Esophagus (tissue), 2 donors: ENCODE results near the gene PRRC2B. TPM values are rescaled to one million over a fixed set of nuclear protein-coding genes. Genes with fewer than 3 reads are reported as not detected.
"Not testable (repeated sequence)": the region's sequence is repeated elsewhere in the genome, so short reads cannot be mapped to it uniquely, and the experiment has no call there.

Experiments used
- H3K27ac ChIP-seq, 2 donors: one replicate each; pipeline ENCODE4 v1.5.1; 2013; ENCODE audit warnings: low read depth in 2 of 2, mild to moderate bottlenecking in 2 of 2, inconsistent platforms in 1 of 2, low read length in 1 of 2, moderate library complexity in 1 of 2
- H3K27me3 ChIP-seq, 2 donors: one replicate each; pipeline ENCODE4 v1.6.1; 2013; ENCODE audit warnings: low read length in 2 of 2, control low read depth in 1 of 2, mild to moderate bottlenecking in 1 of 2; ENCODE audit not compliant: insufficient read depth in 2 of 2, control insufficient read depth in 1 of 2
- H3K36me3 ChIP-seq, 2 donors: one replicate each; pipeline ENCODE4 v1.6.1; 2013; ENCODE audit warnings: low read length in 1 of 2; ENCODE audit not compliant: control insufficient read depth in 2 of 2, insufficient read depth in 2 of 2
- H3K4me1 ChIP-seq, 2 donors: one replicate each; pipeline ENCODE4 v1.6.1; 2013; ENCODE audit warnings: low read length in 1 of 2; ENCODE audit not compliant: control insufficient read depth in 2 of 2, insufficient read depth in 2 of 2
- H3K4me3 ChIP-seq, 2 donors: one replicate each; pipeline ENCODE4 v1.5.1; 2013; ENCODE audit warnings: low read length in 2 of 2, mild to moderate bottlenecking in 2 of 2, low read depth in 1 of 2, moderate library complexity in 1 of 2
- H3K9me3 ChIP-seq, 2 donors: one replicate each; pipeline ENCODE4 v1.6.1; 2013; ENCODE audit warnings: mild to moderate bottlenecking in 2 of 2, low read depth in 1 of 2, low read length in 1 of 2, moderate library complexity in 1 of 2; ENCODE audit not compliant: control insufficient read depth in 2 of 2, insufficient read depth in 1 of 2
- WGBS, 2 donors: extraction: QIAGEN DNeasy Blood & Tissue Kit; methylation state at CpG; one replicate each; pipeline ENCODE4 v1.1.7; 2013; 5-methylcytosine and 5-hydroxymethylcytosine counted together
- polyA plus RNA-seq, 2 donors: library from polyadenylated mRNA; stranded (reverse); fragments of 200-250 nt; gene quantifications; one replicate each; pipeline ENCODE4 v1.2.3, GENCODE V29; 2013
- donor health status: healthy with polysubstance abuse.
- donor health status: Bipolar disorder and iron deficiency.

PRRC2B gene
- polyA plus RNA-seq, 2 donors: 26.8 to 60.0 TPM

DNA sequence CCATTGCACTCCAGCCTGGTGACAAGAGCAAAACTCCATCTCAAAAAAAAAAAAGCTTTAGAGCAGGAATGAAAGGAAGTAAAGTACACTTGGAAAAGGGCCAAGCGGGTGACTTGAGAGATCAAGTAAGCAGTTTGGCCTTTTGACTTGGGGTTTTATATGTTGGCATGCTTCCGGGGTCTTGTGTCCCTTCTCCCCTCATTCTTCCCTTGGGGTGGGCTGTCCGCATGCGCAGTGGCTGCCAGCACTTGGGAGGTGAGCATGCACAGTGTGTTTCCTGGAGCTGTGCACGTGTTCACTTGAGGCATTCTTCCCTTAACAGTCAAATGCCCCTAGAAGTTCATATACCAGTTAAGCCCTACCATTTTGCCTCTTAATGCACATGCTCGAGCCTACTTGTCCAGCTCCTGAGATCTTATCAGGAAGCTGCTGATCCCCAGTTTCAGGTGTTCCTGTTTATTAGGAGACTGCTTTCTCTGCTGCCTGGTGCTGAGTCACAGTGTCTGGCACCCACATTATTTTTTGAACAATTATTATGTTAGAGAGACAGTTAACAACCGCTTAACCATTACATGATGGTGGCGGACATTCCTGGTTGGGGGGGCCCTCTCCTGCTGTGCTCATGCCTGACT, 32.6 kb upstream of the PRRC2B start:
- WGBS, 2 donors: 34 to 36% methylated on average over 8 of the region's 8 CpGs
- Histone ChIP-seq H3K27ac (peak overlapping the region in 1 of 2 donors; percentile 68), H3K9me3 (no peaks in the 10 kb centered on the region), H3K27me3 (no peaks in the 10 kb centered on the region), H3K4me1 (peaks cover 3% of the 10 kb centered on the region in 2 donors), H3K36me3 (no peaks in the 10 kb centered on the region), H3K4me3 (no peak overlapping the region)

DNA sequence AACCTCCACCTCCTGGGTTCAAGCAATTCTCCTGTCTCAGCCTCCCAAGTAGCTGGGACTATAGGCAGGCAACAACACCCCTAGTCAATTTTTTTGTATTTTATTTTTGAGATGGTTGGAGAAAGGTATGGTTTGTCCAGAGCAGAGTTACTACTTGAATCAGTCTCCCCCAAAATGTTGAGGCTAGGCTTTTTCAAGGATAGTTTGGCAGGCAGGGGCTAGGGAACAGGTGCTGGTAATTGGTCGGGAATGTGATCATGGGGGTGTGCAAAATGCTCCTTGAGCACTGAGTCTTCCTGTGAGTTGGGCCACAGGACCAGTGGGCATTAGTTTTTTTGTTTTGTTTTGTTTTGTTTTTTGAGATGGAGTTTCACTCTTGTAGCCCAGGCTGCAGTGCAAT, 28.3 kb upstream of the PRRC2B start:
- H3K27me3 ChIP-seq: no peaks in the 10 kb centered on the region
- H3K4me1 ChIP-seq: peaks cover 3 to 7% of the 10 kb centered on the region in 2 donors
- H3K9me3 ChIP-seq: no peaks in the 10 kb centered on the region
- no peaks in the 10 kb centered on the region for H3K36me3 ChIP-seq
- WGBS, 2 donors: 78 to 100% methylated on average over 1 of the region's 1 CpG
- no peak overlapping the region for H3K27ac ChIP-seq
- no peak overlapping the region for H3K4me3 ChIP-seq

GRCh38 chr9:131366761-131367401, 27.0 kb upstream of the PRRC2B start:
- Histone ChIP-seq H3K4me3 (no peak overlapping the region), H3K9me3 (no peaks in the 10 kb centered on the region), H3K27me3 (no peaks in the 10 kb centered on the region), H3K4me1 (peaks cover 0 to 4% of the 10 kb centered on the region in 2 donors), H3K27ac (no peak overlapping the region), H3K36me3 (no peaks in the 10 kb centered on the region)
- 21 to 23% methylated on average over 6 of the region's 6 CpGs for WGBS, 2 donors

- 68 to 70% methylated on average over 2 of the region's 2 CpGs for WGBS, 2 donors
- no peaks in the 10 kb centered on the region for H3K27me3 ChIP-seq
- no peaks in the 10 kb centered on the region for H3K36me3 ChIP-seq
- no peaks in the 10 kb centered on the region for H3K9me3 ChIP-seq
- no peak overlapping the region for H3K4me3 ChIP-seq
- H3K27ac ChIP-seq: no peak overlapping the region
- H3K4me1 ChIP-seq: peaks cover 0 to 4% of the 10 kb centered on the region in 2 donors
These were observed 26.4 kb upstream of the PRRC2B start for GRCh38 chr9:131367450-131367849.

DNA sequence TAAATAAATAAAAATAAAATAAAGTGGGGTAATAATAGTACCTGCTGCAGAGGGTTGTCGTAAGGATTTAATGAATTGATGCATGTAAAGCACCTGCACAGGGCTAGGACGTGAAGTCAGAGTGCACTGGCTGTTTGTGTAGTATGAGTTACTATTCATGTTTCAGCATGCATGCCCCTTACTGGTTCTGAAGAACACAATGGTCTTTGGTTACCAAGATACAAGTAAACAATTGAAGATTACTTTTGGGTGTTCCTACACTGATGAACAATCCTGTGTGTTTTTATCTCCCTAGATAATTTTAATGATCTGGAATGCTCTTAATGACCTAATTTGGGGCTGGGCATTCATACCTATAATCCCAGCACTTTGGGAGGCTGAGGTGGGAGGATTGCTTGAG, 23.2 kb upstream of the PRRC2B start:
- Histone ChIP-seq H3K27me3 (no peaks in the 10 kb centered on the region), H3K4me1 (peaks cover 0 to 4% of the 10 kb centered on the region in 2 donors), H3K4me3 (no peak overlapping the region), H3K27ac (peak overlapping the region in 1 of 2 donors; percentile 15), H3K9me3 (no peaks in the 10 kb centered on the region), H3K36me3 (no peaks in the 10 kb centered on the region)
- WGBS, 2 donors: 44 to 72% methylated on average over 2 of the region's 2 CpGs

- H3K36me3 ChIP-seq, H3K4me1 ChIP-seq, H3K9me3 ChIP-seq, H3K27me3 ChIP-seq: not testable (repeated sequence)
- Histone ChIP-seq H3K4me3 (peak overlapping the region; percentile 62 to 65), H3K27ac (peak overlapping the region; percentile 91 to 98)
- WGBS, 2 donors: 44 to 56% methylated on average over 17 of the region's 17 CpGs
These were observed 21.3 kb upstream of the PRRC2B start for GRCh38 chr9:131372599-131372973.

- not testable (repeated sequence) for H3K4me1 ChIP-seq, H3K4me3 ChIP-seq, H3K27ac ChIP-seq, H3K9me3 ChIP-seq, H3K27me3 ChIP-seq, H3K36me3 ChIP-seq
- 68 to 75% methylated on average over 5 of the region's 5 CpGs for WGBS, 2 donors
These were observed 19.2 kb upstream of the PRRC2B start for GRCh38 chr9:131374638-131375037.

GRCh38 chr9:131379056-131379455, 14.8 kb upstream of the PRRC2B start:
- WGBS, 2 donors: 67 to 75% methylated on average over 2 of the region's 2 CpGs
- Histone ChIP-seq H3K9me3 (no peaks in the 10 kb centered on the region), H3K27ac (no peak overlapping the region), H3K36me3 (no peaks in the 10 kb centered on the region), H3K4me1 (no peaks in the 10 kb centered on the region), H3K4me3 (no peak overlapping the region), H3K27me3 (no peaks in the 10 kb centered on the region)

- Histone ChIP-seq H3K4me1 (no peaks in the 10 kb centered on the region), H3K9me3 (no peaks in the 10 kb centered on the region), H3K27me3 (no peaks in the 10 kb centered on the region), H3K36me3 (no peaks in the 10 kb centered on the region), H3K4me3 (no peak overlapping the region), H3K27ac (peak overlapping the region; percentile 6 to 37)
- WGBS, 2 donors: 48 to 51% methylated on average over 19 of the region's 19 CpGs
These were observed 10.8 kb upstream of the PRRC2B start for GRCh38 chr9:131382850-131383729.
